ENCODE results near the gene IGFL2.
"Not testable (repeated sequence)": the region's sequence is repeated elsewhere in the genome, so short reads cannot be mapped to it uniquely, and the experiment has no call there.

Gene IGFL2

GRCh38 chr19:46144756-46145155, 3.3 kb upstream of the IGFL2 start:
- no peak for DNase-seq

DNA sequence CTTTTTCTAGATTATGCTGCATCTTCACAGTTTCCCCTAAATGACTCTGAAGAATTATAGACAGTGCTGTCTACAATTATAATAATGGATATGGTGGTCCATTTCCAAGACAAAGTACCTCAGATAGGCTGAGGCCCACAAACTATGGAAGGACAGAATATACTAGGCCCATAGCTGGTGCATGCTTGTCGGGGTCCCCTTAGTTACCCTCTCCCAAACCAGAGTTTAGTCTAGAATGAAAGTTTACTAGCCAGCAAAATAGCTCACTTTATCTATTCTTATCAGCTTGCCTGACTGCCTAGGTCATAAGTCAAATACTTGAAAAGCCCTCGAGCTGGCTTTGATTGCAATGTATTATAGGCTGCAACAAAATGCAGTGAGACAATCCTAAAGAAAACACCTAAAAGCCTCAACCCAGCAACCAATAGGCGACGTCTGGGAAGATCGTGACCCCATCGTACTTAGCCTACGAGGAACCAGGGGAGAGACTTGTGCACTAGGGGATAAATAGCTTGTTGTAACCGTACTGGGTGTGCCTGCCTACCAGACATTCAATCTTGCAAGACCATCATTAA, 785 bp upstream of the IGFL2 start:
- DNase-seq, result no peak

- DNase-seq, result no peak
Measured at GRCh38 chr19:46150606-46151005, 2.6 kb downstream of the IGFL2 start.

GRCh38 chr19:46155237-46155636, 7.2 kb downstream of the IGFL2 start:
- DNase-seq, result no peak

DNA sequence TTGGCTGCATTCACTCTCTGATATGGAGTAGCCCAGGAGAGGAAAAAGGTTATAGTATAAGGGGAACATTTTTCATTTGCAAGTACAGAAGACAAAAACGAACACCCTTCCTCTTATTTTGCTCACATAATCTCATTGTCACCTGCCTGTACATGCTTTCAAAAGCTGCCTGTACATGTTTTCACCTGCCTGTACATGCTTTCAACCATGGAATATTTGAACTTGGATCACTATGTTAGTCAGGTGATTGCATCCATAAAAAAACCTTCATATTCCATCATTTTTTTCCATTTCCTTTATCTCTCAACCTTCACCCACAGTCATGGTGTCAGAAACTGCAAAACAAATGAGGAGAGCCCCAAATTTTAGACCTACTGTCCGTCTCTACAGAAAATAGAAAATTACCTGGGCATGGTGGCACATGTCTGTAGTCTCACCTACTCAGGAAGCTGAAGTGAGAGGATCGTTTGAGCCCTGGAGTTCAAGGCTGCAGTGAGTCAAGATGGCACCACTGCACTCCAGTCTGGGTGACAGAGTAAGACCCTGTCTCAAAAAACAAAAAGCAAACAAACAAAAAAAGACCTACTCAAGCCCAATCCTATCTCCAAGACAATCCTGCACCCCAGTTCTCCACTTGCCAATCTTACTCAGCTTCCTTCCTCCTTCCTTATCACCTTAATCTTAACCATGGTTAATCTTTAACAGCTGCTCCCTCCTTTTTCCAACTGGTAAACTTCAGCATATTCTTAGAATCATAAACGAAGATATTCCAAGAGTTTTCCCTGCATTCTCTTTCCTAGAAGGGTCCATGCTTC, 11.6 kb downstream of the IGFL2 start:
- no peak for DNase-seq

GRCh38 chr19:46160233-46160775, 12.3 kb downstream of the IGFL2 start:
- no peak for DNase-seq

GRCh38 chr19:46161642-46162257, 13.7 kb downstream of the IGFL2 start:
- DNase-seq, result not testable (repeated sequence)

DNA sequence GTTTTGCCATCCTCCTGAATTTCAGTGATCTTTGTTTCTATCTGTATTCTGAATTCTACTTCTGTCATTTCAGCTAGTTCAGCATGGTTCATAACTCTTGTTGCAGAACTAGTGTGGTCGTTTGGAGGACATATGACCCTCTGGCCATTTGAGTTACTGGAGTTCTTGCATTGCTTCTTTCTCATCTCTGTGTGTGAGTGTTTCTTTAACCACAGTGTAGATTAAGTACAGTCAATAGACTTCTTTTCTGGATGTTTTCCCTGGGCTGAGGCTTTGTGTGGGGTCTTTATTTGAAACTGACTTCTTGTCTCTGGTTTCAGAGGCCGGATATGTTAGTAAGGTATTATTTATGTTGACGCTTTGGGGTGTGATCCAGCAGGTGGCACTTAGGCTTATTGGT, 14.7 kb downstream of the IGFL2 start:
- no peak for DNase-seq

- DNase-seq, result no peak
Measured at GRCh38 chr19:46173886-46174480, 25.9 kb downstream of the IGFL2 start.

DNA sequence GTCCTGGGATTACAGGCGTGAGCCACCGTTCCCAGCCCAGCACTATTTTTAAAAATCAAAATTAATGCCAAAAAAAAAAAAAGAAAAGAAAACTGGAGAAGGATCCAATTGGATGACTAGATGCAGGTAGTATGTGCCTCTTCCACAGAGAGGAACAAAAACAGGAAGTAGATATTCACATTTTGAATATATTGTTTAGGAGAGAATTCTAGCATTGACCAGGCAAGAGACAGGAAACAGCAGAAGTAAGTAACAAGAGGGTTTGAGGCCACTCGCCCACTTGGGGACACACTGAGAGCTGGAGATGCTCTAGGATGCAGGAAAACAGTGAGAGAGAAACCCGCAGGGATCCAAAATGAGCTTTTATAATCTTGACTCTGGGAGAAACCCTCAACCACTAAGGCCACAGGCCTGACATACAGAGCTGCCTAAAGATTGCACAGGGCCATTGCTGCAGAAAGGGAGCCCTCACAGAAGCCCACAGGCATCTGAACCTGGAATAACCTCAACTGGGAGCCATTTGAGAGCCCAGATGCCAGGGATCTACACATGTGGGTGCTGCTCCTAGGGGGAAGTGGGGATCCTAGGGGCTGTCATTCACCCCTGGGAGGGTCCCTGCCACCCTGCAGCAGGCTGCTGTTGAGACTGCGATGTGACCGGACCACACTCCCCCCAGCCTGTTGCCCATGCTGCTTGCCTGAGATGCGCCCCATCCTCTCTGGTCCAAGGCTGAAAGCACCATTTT, 28.2 kb downstream of the IGFL2 start:
- DNase-seq, result no peak

- DNase-seq, result no peak
Measured at GRCh38 chr19:46179076-46179759, 31.2 kb downstream of the IGFL2 start.

DNA sequence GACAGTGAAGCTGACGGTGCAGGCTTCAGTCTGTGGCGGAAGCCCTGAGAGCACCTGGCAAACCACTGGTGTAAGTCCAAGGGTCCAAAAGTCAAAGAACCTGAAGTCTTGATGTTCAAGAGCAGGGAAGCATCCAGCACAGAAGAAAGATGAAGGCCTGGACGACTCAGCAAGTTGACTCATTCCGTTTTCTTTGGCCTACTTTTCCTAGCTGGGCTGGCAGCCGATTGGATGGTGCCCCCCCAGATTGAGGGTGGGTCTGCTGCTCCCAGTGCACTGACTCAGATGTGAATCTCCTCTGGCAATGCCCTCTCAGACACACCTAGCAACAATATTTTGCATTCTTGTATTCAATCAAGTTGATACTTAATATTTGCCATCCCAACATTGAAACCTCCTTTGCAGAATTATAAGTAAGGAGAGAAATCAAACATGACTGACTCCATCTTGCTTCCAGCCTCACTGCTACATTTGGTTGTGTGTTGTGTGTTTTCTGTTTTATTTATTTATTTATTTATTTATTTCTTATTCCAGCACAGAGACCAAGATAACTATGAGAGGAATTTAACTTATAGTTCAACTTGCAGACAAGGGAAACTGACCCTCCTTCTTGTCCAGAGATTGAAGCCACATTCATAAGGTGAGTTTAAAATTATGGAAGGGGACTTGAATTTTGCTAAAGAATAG, 32.8 kb downstream of the IGFL2 start:
- no peak for DNase-seq

- no peak for DNase-seq
Measured at GRCh38 chr19:46181388-46181779, 33.3 kb downstream of the IGFL2 start.

GRCh38 chr19:46182476-46182875, 34.4 kb downstream of the IGFL2 start:
- DNase-seq, result no peak

- DNase-seq, result not testable (repeated sequence)
Measured at GRCh38 chr19:46184775-46185710, 37.0 kb downstream of the IGFL2 start.

GRCh38 chr19:46186101-46186716, 38.2 kb downstream of the IGFL2 start:
- no peak for DNase-seq

DNA sequence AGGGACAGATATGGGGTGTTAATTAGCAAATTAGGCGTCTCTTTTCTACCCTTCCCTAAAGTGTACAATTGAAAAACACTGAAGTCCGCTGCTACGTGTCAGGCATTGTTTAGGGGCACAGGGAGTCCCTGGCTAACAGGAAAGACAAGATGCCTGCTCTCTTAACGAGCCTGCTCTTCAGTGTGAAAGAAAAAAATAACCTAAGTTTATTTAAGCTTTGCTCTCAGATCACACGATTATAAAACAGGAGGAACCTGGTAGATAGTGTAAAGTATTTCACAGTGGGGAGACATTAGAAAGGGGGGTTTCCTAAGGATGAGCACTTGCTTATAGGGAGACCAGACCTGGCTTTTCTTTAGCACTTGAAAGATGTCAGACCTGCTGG, 38.7 kb downstream of the IGFL2 start:
- DNase-seq, result no peak

DNA sequence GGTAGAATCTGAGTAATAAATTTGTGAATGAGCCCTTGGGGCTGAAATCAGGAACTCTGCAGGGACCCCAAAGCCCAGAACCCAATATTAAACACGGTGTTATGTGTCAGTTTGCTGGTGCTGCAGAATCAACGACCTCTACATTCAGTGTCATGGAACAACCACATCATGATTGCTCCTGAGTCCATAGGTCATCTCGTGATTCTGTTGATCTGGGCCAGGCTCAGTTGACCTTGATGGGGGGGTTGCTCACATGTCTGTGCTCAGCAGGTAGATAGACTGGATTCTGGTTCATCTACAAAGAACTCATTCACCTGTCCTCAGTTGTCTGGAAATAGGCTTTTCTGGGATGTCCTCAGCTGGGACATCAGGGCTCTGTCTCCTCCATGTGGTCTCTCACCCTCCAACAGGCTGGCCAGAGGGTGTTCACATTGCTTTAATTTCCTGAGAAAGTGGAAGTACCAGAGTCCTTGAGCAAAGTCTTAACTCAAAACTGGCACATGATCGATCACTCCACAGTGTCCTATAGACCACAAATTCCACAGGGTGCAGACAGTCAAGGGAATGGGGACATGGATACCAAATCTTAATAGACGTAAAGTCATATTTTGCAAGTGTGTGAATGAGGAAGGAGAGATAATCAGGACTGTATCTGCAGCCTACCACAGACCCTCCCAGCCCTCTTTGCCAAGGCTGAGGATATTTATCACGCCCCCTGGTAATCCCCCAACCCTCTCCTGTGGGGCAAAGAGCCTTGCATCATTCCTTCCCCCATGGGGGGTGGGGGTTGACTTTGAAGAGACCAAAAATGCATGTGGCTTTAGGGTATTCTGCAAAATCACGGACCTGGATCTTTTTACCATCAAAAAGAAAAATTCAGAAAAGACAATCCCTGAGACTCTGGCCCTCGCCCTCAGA, 42.2 kb downstream of the IGFL2 start:
- DNase-seq, result no peak

GRCh38 chr19:46191356-46191755, 43.3 kb downstream of the IGFL2 start:
- no peak for DNase-seq

Data from activated T-cell treated with anti-CD3 and anti-CD28 coated beads for 4 hours (primary cell).